GM19397 (cell line): ENCODE measurements around the gene CDH13.
A peak's percentile ranks its signal among the peaks of the same experiment; 100 is the strongest.

ENCODE experiments used
- ATAC-seq: cut with Tn5 transposase; IDR thresholded peaks from one replicate; pipeline ENCODE4 v1.9.1; 2021; ENCODE audit warnings: mild to moderate bottlenecking, moderate library complexity; ENCODE audit not compliant: unreplicated experiment

Gene CDH13

DNA sequence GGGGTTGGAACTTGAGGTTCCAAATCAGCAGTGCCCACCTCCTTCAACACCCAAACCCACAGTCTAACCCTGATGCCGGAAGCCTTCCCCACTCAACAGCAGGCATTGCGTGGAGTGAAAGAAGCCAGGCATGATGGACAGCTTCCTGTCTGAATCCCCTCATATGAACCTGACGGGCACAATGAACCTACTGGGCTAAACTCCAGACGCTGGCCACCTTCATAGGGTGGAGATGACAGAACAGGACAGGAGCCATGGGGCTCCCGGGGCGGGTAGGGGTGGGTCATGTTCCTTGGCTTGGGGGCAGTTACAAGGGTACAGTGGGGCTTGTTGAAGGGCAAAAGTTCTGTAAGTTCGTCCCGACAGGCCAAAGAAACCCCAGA is 1180.5 kb downstream of the CDH13 start:
- no peak for ATAC-seq

DNA sequence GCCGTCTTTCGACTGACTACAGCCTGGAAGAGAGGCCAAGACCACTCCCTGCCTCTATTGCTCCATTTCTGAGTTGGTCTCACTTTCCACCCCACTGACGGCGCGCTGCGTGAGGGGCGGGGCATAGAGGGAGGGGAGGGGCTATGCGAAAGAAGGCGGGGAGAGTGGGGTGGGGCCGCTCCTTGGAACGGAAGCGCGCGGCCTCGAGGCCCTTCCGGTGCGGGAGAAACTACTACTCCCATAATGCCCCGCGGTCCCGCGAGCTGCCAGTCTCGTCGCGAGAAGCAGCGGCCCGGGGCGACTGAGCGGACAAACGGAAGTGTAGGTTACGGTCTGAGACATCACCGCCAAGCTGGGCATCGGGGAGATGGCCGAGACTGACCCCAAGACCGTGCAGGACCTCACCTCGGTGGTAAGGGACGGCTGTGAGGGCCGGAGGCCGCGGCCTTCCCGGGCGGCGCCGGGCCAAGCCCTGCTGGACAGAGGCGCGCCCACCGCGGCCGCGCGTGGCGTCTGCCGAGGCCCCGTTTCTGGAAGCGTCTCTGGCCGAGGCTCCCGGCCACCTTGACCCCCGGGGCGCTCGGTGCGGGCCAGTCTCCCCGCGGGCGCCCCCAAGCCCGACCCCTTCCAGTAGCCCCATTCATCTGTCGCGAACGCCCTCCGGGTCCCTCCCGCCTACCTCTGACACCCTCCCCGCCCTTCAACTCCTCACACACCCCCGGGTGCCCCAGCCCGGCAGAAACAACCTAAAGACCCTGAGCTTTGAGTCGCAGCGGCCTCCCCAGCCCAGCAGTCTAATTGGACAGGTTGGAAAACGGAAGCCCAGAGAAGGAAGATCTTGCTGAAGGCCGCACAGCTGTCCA is 1181.2 kb downstream of the CDH13 start, which contains the start of gene HSBP1:
Gene HSBP1, plus strand, starts transcription at position 269 of the 863 bp plus-strand sequence. Its CDS starts 99 bp downstream, at position 368.
- peak; percentile 98 for ATAC-seq

DNA sequence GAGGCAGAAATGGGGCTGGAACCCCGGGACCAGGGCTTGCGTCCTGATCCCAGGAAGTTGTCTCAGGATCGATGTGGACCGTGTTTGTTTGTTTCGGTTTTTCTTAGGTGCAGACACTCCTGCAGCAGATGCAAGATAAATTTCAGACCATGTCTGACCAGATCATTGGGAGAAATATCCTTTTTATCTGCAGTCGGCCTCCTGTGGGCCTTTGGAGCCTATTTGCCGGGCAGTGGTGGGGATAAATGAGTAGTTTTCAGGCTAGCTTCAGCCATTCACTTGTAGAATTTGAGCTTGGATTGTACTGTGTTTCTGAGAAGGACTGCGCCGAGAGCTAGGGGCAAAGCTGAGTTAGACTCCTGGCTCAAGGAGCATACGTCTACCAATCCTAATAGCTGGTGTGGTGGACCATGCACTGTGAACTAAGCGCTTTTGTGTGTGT is 1181.8 kb downstream of the CDH13 start:
- ATAC-seq = no peak

DNA sequence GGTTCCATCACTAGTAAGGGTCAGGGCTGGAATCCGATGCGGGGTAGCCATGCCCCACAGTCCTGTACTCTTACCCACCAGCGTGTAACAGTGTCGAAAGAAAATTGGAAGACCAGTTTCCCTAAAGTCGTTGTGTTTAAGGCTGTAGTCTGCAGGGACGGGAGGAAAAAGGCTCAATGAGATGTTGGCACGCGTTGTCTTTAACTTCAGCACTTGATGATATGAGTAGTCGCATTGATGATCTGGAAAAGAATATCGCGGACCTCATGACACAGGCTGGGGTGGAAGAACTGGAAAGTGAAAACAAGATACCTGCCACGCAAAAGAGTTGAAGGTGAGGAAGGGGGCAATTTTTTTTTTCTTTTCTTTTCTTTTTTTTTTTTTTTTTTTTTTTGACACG is 1182.3 kb downstream of the CDH13 start:
- no peak for ATAC-seq

DNA sequence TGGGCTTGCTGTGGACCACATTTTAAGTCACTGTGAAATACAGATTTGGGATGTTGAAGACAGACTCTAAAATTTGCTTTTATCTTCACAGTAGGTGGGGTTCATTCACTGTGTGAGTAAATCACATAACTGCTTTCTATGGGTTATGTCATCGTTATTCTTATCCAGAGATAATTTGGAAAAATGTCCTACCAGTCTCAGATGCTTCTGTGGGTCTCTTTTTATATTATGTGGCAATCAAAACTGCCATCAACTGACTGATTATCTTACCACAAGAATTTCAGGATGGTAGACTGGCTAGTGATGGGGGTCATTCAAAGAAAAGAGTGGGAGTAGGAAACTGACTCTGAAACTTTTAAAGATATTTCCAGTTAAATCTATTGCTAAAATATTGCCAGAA is 1184.1 kb downstream of the CDH13 start:
- no peak for ATAC-seq

DNA sequence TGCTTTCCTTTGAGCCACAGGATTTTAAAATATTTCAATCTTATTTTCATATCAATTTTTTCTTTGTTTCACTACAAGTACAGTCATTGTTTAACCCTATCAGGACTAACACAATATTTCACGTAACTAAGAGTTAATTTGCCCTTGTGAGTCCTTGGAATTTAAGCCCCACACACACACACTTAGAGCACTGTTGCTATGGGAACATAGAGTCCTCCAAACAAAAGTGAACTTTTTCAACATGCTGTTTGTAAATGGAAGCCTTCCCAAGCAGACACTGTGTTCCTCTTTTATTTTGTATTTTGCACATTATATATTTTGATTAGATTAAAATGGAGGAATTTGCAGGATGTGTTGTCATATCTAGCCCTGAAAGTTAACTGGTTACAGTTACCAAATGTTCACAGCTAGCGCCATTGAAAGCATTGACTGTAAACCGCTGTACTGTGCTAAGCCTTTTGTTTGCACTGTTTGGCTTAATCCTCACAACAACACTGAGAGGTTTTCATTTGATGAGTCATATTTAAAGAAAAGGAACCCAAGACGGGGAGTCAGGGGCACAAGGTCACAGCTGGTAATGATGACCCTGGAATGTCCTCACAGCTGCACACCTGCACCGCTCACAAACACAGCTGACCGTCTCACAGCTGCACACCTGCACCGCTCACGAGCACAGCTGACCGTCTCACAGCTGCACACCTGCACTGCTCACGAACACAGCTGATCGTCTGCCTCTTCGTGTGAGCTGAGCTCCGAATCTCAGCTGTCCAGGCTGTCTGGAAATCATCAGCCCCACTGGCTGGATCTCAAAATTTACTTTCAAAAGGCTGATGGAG is 1187.3 kb downstream of the CDH13 start:
- ATAC-seq = no peak

DNA sequence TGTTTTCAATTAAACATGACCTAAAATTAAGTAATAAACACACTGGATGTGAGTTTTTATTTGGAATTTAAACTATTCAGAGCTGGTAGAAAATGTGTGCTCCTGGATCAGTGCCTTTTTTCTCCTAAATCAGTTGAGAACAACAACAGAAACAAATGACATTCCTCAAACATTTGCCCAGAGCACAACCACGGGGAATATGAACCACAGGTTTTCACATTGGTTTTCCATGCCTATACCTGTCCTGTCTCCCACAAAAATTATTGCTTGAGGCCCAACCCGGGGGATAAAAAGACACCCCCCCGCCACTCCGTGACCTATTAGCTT is 1187.9 kb downstream of the CDH13 start:
- no peak for ATAC-seq

DNA sequence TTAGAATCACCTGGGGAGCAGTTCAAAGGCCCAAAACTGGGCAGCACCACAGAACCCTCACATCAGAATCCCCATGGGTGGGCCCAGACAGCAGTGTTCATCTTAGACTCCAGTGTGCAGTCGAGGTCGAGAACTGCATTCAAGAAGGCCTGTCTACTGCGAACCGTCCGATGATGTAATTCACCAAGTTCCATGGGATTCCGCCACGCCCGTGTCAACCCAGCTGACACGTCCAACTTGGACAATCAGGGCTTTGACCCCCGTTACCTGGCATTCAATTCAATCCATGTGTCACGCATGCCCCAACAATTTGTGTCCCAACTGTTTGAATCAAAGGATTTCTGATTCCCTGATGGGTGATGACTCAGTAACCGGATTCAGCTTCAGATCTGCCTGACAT is 1190.3 kb downstream of the CDH13 start:
- ATAC-seq = no peak

DNA sequence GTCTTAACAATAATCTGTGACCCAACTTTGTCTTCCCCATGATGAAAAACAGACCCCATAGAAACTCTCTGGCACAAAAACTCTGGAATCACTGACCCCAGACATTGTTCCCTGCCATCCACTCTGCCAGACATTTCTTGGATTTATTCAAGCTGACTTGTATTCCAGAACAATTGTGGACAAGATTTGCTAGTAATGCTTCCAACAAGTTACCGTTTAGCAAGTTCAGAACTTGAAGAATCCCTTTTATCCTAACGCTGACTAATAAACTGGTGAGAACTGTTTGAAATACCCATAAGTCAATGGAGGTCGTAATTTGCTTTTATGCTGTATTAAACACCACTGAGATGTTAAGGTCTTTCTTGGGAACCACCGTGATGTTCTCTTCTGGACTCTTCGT is 1191.5 kb downstream of the CDH13 start:
- ATAC-seq = no peak

DNA sequence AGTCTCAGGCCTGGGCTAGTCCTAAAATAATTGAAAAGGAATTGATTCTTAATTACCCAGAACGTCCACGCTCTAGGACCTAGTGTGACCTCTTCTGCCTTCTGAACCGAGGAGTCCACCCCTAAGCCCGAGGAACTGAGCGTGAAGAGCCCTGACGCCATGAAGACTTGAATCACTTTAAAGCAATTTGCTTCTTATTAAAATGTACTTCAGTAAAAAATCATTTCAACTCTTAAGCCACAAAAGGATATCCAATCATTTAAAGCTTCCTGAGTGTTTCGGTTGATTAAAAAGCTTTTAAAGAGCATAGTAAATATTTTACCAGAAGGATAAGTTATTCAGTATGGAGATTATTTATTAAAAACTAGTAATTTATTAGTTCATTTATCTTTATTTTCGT is 1192.6 kb downstream of the CDH13 start:
- no peak for ATAC-seq

DNA sequence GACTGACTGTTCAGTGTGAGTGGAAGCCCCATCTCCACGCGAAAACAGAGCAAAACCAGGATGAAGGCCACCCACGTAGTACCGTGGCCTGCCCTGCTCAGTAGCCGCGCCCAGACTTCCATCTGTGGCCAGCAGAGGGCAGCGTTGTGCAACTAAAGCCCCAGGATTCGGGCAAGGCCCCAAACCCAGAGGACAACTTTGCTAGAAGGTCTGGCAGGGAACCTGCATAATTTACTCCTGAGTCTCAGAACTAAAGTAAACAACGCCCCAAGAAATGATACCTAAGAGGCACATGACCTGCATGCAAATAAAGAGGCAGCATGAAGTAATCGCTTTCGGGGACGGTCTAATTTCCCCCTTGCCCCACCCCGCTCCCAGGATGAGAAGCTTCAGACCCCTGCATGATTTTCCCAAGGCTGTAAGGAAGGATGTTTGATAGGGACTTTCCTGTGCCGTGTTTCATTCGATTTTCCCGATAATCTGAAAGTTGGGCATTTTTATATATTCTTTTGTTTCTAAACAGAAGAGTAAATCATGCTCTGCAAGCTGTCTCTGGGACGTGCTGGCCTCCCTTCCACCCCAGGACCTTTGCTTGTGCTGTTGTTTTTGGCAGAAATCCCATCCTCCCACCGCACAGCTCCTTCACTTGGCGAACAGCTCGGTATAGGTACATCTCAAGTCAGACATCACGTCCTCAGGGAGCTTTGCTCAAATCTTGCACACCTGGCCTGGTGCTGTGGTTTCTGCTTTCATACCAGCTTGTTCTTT is 1199.6 kb downstream of the CDH13 start:
- ATAC-seq = peak; percentile 75

DNA sequence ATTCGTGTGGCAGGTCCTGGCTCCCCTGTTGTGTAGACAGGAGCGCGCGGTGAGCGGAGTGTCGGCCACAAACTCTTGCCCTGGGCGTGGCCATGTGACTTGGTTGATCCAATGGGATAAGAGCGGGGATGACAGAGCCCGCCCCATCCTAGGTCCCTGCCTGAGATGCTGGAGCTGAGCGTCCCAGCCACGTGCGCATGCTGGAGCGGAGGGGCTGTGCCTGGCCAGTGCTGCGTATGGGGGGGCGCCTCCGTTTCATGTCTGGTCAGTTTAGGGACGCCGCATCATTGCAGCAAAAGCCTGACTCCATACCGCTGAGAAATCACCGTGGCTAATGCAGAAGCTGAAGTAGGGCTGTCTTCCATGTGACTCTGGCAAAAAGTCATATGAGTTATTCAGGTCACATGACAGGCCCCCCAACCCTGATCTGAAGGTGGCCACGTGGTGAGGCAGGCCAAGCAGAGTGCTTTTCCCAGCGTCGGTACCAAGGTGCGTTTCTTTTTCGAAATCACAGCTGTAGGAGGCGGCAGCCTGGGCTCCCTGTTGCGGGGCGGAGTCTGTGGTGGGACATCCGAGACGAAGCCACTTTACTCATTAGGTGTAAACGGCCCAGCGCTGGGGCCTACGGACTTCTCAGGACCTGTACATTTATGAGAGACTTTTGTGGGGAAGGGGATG is 1203.5 kb downstream of the CDH13 start:
- no peak for ATAC-seq

DNA sequence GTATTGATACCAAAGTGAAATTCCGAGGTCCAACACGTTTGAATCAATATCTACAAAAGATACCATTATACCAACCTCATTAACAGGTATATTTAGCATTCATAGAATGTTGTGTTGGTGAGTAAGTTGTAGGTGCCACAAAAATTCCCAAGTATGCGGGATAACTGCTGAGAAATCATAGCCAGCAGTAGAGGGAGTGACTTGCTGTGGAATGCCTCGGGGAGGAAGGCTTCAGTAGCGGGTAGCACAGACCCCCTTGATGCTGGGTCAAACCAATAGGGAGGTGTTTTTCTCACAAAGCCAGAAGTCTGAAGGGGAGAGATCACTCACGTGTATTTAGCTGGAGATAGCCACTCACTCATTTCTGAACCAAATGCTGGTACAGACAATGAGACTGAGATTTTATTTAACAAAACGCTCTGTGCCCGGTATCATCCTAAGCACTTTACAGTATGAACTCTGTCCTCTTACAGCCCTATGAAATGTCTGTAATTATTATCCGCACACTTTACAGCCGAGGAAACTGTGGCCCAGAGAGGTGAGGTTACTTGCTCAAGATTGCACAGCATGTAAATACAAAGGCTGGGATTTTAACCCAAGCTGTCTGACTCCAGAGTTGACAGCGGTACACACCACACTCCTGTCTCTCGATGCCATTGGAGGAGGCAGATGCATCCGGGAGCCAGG is 1204.1 kb downstream of the CDH13 start:
- ATAC-seq = no peak

DNA sequence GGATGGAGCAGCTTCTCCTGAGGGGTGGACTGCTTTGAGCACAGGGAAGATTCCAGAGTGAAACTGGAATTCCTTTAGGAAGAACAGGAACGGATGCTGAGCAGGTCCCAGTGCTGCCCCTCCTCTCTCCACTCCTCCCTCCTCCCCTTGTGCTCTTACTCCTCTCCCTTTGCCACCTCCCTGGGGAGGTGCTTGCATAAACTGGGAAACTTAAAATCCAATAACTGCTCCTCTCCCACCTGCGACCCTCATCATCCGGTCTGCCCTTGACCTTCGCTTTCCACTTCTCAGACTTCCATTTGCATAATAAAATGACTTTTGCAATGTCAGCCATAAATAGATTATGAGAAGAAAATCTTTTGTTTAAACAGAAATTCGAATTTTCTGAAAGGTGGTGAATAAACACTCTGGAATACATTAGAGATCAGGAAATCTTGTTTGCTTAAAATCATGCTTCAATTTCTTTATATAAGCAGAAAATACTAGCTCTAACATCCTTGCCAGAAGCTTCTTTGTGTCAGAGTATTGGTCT is 1204.8 kb downstream of the CDH13 start:
- no peak for ATAC-seq

DNA sequence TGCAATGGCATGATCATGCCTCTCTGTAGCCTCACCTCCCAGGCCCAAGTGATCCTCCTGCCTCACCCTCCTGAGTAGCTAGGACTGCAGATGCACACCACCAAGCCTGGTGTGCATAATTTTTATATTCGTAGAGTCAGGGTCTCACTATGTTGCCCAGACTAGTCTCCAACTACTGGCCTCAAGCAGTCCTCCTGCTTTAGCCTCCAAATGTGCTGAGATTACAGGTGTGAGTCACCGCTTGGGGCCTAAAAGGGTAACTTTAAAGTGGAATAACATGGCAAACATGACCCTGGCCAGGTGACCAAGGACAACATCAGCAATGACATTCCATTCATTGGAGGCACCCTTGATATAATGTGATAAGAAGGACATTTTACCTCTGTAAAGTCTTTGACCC is 1207.2 kb downstream of the CDH13 start:
- no peak for ATAC-seq

DNA sequence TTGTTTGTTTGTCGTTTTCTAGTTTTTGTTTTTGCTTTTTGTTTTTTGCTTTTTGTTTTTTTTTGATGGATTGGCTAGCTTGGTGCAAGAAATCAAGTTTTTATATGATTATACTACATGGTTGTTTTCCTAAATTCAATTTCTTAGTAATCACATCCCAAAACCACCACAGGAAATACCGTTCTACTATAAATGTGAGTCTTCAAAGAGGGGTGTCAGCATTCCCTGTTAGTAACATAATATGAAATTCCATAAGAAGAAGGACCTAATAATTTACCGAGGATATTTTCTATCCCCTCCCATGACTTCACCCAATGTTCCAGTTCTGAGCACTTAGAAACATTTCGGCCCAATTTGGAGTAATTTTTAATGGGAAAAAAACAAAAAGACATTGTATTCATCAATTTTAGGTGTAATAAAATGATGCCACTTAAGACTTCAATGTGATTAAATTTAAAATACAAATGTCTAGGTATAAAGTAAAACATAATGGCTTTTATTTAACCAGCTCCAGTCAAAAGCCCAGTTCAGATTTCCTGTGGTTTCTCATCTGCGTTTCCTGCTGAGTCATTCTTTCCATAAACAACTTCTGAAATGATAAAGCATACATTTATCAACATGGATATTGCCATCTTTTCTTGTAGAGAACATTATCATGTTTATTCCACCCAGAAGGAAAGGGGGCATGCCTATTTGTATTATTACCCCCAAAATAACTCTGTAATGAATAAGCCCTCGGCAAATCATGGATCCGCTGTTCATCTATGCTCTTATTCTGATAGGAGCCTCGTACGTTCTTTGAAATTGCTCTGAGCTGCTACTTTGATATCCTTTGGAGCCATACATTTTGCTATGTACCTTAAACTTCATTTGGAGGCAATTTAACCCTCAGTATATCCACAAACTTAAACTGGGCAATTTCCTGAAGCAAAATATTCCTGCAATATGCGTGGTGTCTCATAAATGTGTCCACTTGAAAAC is 1209.1 kb downstream of the CDH13 start:
- ATAC-seq = no peak

DNA sequence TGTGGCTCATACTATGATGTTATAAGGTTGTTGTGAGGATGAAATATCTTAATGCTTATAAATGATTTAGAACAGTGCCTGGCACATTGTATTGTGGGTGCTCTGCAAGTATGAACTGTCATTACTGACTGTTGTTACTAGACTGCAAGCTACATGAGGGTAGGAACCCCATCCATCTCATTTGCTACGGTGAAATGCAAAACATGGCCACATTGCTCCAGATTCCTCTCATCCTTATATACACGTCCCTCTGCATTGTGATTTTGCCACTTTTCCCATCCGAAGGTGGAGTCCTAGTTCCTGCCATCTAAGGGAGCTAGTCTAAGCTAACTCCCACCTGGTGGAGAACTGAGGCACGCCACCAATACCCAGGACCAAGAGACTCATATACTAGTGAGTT is 1210.8 kb downstream of the CDH13 start:
- ATAC-seq = no peak

DNA sequence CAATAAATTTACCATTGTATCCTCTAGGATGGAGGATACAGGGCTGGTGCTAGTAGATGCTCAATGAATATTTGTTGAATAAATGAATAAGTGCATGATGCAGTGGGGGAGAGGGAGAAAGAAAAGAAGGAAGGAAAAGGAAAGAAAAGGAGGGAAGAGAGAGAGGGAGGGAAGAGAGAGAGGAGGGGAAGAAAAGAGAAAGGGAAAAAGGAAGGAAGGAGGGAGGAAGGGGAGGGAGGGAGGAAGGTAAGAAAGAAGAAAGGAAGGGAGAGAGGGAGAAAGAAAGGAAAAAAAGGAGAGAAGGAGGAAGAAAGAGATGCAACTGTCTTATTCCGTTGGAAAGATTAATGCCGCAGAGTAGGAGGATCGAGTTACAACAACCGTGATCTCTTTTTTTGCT is 1211.4 kb downstream of the CDH13 start:
- no peak for ATAC-seq

DNA sequence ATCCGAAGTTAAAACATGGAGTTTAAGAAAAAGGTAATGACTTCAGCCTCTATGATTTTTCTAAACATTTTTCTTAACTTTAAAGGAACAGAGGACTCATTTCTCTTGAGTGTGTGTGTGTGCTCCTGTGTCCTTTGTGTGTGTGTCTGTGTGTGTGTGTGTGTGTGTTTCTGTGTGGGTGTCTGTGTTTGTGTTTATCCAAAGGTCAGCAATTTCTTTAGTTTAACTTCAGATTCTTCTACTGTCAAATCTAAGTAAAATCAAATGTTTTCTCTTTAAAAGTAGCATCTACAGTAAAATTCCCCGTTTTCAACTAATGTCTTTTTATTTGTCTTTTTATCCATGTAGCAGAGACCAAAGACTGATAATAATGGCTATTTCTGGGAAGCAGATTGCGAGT is 1212.8 kb downstream of the CDH13 start:
- no peak for ATAC-seq
